ENCODE results near the gene PCIF1. TPM values are rescaled to one million over a fixed set of nuclear protein-coding genes. Genes with fewer than 3 reads are reported as not detected.

The PCIF1 gene
- total RNA-seq, 1 experiment from 2014 or later, result 26.8 TPM

DNA sequence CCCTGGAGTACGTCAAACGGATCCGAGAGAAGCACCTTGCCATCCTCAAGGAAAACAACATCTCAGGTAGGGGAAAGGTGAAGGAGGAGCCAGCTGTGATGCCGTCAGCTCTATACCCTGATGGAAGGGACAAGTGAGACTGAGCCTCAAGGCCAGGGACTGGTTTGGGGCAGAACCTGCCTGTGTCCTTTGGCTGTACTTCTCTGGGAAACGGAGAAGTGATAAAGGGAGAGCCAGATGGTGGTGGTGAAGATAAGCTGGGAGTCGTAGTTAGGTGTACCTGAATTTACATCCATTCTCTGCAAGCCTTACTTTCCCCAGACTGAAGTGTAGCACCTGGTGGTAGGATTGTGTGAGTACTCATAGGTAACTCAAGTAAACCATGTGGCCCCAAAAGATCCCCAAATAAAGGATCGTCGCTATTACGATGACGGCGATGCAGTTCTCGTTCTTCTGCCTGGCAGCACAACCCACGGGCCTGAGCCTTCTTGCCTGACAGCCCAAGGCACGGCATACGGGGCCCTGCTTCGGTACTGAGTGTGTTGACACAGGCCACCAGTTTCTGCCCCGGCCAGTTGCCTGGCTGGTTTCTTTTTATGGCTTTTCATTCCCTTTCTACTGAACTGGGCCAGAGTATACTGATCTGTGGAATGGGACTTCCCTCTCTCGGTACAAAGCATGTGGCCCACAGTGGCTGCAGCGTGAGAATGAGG is 10.6 kb downstream of the PCIF1 start:
- H3T11ph ChIP-seq (ENCODE audit: low read length), result no peak overlapping the region
- H3K9me3 Mint-ChIP-seq, result no peaks in the 10 kb centered on the region
- no peak overlapping the region for H3K4me2 ChIP-seq (ENCODE audit: insufficient read depth, insufficient read length, low read length)
- H3K23ac ChIP-seq (ENCODE audit: insufficient read length, low read depth, low read length), result no peak overlapping the region
- H3K79me2 ChIP-seq (ENCODE audit: insufficient read depth, low read length), result no peaks in the 10 kb centered on the region
- no peaks in the 10 kb centered on the region for H3K4me1 ChIP-seq (ENCODE audit: insufficient read depth, low read length)
- no peak overlapping the region for H2AFZ ChIP-seq (ENCODE audit: low read length)
- WGBS (ENCODE audit: extremely low coverage, insufficient read length, low lambda C conversion rate), result no CpG with 5 or more reads among the region's 19 CpGs
- no peaks in the 10 kb centered on the region; the same call in 1 of the 2 replicates for H3K27me3 Mint-ChIP-seq (ENCODE audit: low read depth)
- no peak overlapping the region for H3K56ac ChIP-seq (ENCODE audit: insufficient read length, low read depth, low read length)
- no peak overlapping the region for H3K4me3 Mint-ChIP-seq
- no peak overlapping the region for H2BK15ac ChIP-seq (ENCODE audit: low read depth, low read length)
- TF ChIP-seq, protein P1, sequence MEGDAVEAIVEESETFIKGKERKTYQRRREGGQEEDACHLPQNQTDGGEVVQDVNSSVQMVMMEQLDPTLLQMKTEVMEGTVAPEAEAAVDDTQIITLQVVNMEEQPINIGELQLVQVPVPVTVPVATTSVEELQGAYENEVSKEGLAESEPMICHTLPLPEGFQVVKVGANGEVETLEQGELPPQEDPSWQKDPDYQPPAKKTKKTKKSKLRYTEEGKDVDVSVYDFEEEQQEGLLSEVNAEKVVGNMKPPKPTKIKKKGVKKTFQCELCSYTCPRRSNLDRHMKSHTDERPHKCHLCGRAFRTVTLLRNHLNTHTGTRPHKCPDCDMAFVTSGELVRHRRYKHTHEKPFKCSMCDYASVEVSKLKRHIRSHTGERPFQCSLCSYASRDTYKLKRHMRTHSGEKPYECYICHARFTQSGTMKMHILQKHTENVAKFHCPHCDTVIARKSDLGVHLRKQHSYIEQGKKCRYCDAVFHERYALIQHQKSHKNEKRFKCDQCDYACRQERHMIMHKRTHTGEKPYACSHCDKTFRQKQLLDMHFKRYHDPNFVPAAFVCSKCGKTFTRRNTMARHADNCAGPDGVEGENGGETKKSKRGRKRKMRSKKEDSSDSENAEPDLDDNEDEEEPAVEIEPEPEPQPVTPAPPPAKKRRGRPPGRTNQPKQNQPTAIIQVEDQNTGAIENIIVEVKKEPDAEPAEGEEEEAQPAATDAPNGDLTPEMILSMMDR (conservative IDR thresholded peaks at IDR 0.05), result no peak; the same call in 2 of the 3 replicates
- no peak overlapping the region for H2BK20ac ChIP-seq (ENCODE audit: low read depth, low read length, poor library complexity, severe bottlenecking)
- H3K79me1 ChIP-seq (ENCODE audit: insufficient read depth, low read depth, low read length, poor library complexity, severe bottlenecking), result no peaks in the 10 kb centered on the region
- H3K27ac ChIP-seq (ENCODE audit: insufficient read length, low read depth, low read length), result no peak overlapping the region
- H3K27ac Mint-ChIP-seq, result peak overlapping the region in 2 of 3 experiments; percentile 11 to 23; a peak in 1 of 7 replicates
- H3K9me3 ChIP-seq (ENCODE audit: control insufficient read depth, low read depth, low read length), result no peaks in the 10 kb centered on the region
- no peaks in the 10 kb centered on the region for H3K27me3 ChIP-seq (ENCODE audit: insufficient read depth, low read length)
- no peak overlapping the region for H2BK5ac ChIP-seq (ENCODE audit: insufficient read length, low read length)
- no peak overlapping the region for H4K8ac ChIP-seq (replicated peaks; ENCODE audit: insufficient read length, low read depth, low read length)
- H4K91ac ChIP-seq (ENCODE audit: insufficient read length, low read depth, low read length), result no peak overlapping the region
- H2AK5ac ChIP-seq (ENCODE audit: insufficient read length, low read length), result no peak overlapping the region
- DNase-seq, result no peak
- H3K4ac ChIP-seq (ENCODE audit: low read depth, low read length), result no peak overlapping the region
- H3K36me3 Mint-ChIP-seq (ENCODE audit: insufficient read depth in 1 of 3, low read depth in 3 of 3), result peaks cover 26 to 69% (median 61%) of the 10 kb centered on the region in 3 experiments; a peak in 6 of 7 replicates
- peaks cover 2% of the 10 kb centered on the region for H4K20me1 ChIP-seq (ENCODE audit: control insufficient read depth, insufficient read depth, insufficient read length)
- H2BK12ac ChIP-seq (ENCODE audit: insufficient read length, low read depth, low read length), result no peak overlapping the region
- no peak overlapping the region for H4K5ac ChIP-seq (ENCODE audit: insufficient read length, low read depth, low read length)
- no peak overlapping the region for H2BK120ac ChIP-seq (ENCODE audit: low read depth, low read length, poor library complexity, severe bottlenecking)
- H3K4me1 Mint-ChIP-seq, result no peaks in the 10 kb centered on the region
- no peak overlapping the region for H3K18ac ChIP-seq (ENCODE audit: insufficient read length, low read depth, low read length)
- no peak overlapping the region for H3K9ac ChIP-seq (ENCODE audit: extremely low read depth, insufficient read length, low read length)
- H3K23me2 ChIP-seq (ENCODE audit: insufficient read length, low read depth, low read length, poor library complexity, severe bottlenecking), result no peaks in the 10 kb centered on the region
- no peak overlapping the region for H3K14ac ChIP-seq (ENCODE audit: insufficient read depth, low read length)
